ENCODE data around the gene LTF.
"Not testable (repeated sequence)": the region's sequence is repeated elsewhere in the genome, so short reads cannot be mapped to it uniquely, and the experiment has no call there.

DNA sequence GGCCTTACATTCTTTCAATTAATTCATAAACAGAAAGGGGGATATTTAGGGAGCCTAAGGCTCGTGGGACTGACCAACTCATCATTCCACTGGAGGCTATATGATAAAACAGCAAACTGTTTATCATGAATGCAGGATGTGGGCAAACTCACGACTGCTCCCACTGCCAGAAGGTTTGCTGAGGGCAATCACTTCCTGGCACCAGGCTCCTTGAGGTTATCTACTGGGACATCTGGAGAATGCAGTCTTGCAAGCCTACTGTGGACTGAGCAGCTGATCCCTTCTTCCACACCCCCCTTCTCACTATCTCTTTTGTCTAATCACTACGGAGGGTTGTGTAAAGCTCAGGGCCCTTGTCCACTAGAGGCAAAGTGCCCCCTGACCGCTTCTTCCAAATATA lies 31.6 kb downstream of the LTF start:
- TF ChIP-seq SPI1 (IDR thresholded peaks at IDR 0.05; ENCODE audit: borderline replicate concordance, insufficient read depth, low read depth, low read length); CEBPB (IDR thresholded peaks at IDR 0.05; ENCODE audit: borderline replicate concordance in 1 of 2, low read depth in 2 of 2, low read length in 2 of 2); FOXM1 (IDR thresholded peaks at IDR 0.05; ENCODE audit: low read depth, low read length); JUND (IDR thresholded peaks at IDR 0.05; ENCODE audit: low read depth, low read length); REST (IDR thresholded peaks at IDR 0.05; ENCODE audit: low read depth, low read length): not testable (repeated sequence)
- TF ChIP-seq, protein P1, sequence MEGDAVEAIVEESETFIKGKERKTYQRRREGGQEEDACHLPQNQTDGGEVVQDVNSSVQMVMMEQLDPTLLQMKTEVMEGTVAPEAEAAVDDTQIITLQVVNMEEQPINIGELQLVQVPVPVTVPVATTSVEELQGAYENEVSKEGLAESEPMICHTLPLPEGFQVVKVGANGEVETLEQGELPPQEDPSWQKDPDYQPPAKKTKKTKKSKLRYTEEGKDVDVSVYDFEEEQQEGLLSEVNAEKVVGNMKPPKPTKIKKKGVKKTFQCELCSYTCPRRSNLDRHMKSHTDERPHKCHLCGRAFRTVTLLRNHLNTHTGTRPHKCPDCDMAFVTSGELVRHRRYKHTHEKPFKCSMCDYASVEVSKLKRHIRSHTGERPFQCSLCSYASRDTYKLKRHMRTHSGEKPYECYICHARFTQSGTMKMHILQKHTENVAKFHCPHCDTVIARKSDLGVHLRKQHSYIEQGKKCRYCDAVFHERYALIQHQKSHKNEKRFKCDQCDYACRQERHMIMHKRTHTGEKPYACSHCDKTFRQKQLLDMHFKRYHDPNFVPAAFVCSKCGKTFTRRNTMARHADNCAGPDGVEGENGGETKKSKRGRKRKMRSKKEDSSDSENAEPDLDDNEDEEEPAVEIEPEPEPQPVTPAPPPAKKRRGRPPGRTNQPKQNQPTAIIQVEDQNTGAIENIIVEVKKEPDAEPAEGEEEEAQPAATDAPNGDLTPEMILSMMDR (IDR thresholded peaks at IDR 0.05 in 2 of 3, conservative IDR thresholded peaks at IDR 0.05 in 1 of 3; ENCODE audit: control insufficient read depth in 2 of 3, extremely low read depth in 1 of 3, insufficient read depth in 1 of 3, low read depth in 3 of 3, low read length in 3 of 3): not testable (repeated sequence)

Measured in GM12878 (cell line).